ENCODE data around the gene AIFM3. TPM values are rescaled to one million over a fixed set of nuclear protein-coding genes. Genes with fewer than 3 reads are reported as not detected.
A peak's percentile ranks its signal among the peaks of the same experiment; 100 is the strongest.

The AIFM3 gene
- total RNA-seq, 2 donors from 2014 or later, result 1.8 to 2.7 TPM

DNA sequence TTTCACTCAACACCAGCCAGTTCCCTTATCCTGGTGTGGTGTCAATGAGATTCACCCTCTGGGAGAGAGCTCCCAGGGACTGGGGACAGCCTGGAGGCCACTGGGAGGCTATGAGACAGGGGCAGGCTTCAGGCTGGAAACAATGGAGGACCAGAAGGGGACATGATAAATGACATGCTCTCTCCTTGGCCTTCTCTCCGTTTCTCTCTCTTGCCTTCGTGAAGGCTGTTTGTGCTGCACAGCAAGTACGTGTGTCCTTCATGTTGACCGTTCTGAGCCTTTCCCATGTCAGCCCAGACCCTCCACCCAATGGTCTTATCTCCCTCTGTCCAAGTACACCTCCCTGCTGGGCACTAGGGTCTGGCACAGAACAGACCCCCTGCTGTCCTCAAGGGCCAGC, 13.5 kb downstream of the AIFM3 start:
- H3K4me3 Mint-ChIP-seq, result peak overlapping the region; percentile 92
- peaks cover 14% of the 10 kb centered on the region for H3K9me3 Mint-ChIP-seq
- Histone ChIP-seq H3K27ac (ENCODE audit: low read depth, low read length) (no peak overlapping the region), H3K4me3 (ENCODE audit: low read length) (no peak overlapping the region), H3K27me3 (ENCODE audit: control insufficient read depth, insufficient read depth, low read length, poor library complexity, severe bottlenecking) (peaks cover 22% of the 10 kb centered on the region), H3K36me3 (ENCODE audit: control insufficient read depth, insufficient read depth, low read length) (peaks cover 11% of the 10 kb centered on the region), H3K4me1 (ENCODE audit: control insufficient read depth, insufficient read depth, low read length) (no peaks in the 10 kb centered on the region), H3K9ac (ENCODE audit: extremely low read depth, low read length, poor library complexity, severe bottlenecking) (no peak overlapping the region), H3K9me3 (ENCODE audit: control insufficient read depth, low read length) (peaks cover 11% of the 10 kb centered on the region)
- peaks cover 4% of the 10 kb centered on the region for H3K36me3 Mint-ChIP-seq (ENCODE audit: low read depth)
- H3K27ac Mint-ChIP-seq, result no peak overlapping the region
- DNase-seq, result no peak
- WGBS, 2 experiments (ENCODE audit: insufficient coverage in 1 of 2, insufficient read length in 1 of 2), result 91 to 97% methylated on average over 4 of the region's 4 CpGs
- H3K4me1 Mint-ChIP-seq, result peaks cover 27% of the 10 kb centered on the region
- peaks cover 44% of the 10 kb centered on the region for H3K27me3 Mint-ChIP-seq (ENCODE audit: insufficient read depth)
- TF ChIP-seq CTCF (conservative IDR thresholded peaks at IDR 0.05), result no peak

DNA sequence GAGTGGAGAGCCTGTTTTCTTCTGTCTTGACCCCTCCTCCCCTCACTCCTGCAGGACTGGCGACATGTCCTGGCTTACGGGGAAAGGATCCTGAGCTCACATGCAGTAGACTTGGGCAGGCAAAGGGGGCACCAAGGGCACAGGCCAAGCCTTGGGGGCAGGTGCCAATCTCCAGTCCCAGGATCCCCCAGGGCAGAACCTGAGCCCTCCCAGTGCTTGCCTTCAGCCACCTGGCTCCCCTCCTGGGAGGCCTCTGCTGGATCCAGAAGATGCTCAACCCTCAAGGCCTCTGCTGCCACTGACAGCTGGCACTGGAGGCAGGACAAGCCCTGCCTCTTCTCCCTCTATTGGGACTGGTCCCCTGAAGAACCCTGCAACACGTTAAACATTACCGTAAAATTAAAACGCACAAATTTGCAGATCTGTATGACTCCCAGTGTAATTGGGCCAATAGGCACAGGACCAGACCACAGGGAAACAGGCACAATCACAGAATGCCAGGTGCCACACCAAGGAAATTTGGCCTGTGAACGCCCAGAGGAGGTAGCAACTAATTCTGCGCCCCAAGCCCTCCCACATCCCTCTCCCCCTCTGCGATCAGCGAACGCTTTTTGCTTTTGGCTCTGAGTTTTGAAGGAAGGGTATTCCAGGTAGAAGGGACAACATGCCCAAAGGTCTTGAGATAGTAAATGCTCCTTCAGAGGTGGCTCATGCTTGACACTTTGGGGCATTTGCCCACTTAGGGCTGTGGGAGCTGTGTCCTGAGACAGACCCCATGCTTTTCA, 14.1 kb downstream of the AIFM3 start:
- Histone ChIP-seq H3K27me3 (ENCODE audit: control insufficient read depth, insufficient read depth, low read length, poor library complexity, severe bottlenecking) (peaks cover 16% of the 10 kb centered on the region), H3K27ac (ENCODE audit: low read depth, low read length) (peak overlapping the region; percentile 76), H3K9ac (ENCODE audit: extremely low read depth, low read length, poor library complexity, severe bottlenecking) (peak overlapping the region; percentile 67), H3K4me1 (ENCODE audit: control insufficient read depth, insufficient read depth, low read length) (no peaks in the 10 kb centered on the region), H3K36me3 (ENCODE audit: control insufficient read depth, insufficient read depth, low read length) (peaks cover 16% of the 10 kb centered on the region), H3K4me3 (ENCODE audit: low read length) (peak overlapping the region; percentile 94), H3K9me3 (ENCODE audit: control insufficient read depth, low read length) (peaks cover 11% of the 10 kb centered on the region)
- Mint-ChIP-seq H3K9me3 (peaks cover 14% of the 10 kb centered on the region), H3K27me3 (ENCODE audit: insufficient read depth) (peaks cover 38% of the 10 kb centered on the region), H3K4me1 (peaks cover 27% of the 10 kb centered on the region), H3K36me3 (ENCODE audit: low read depth) (peaks cover 10% of the 10 kb centered on the region), H3K4me3 (peak overlapping the region; percentile 92), H3K27ac (peak overlapping the region; percentile 75)
- 70 to 83% methylated on average over 4 to 10 of the region's 10 CpGs for WGBS, 2 experiments (ENCODE audit: insufficient coverage in 1 of 2, insufficient read length in 1 of 2)
- no peak for TF ChIP-seq CTCF (conservative IDR thresholded peaks at IDR 0.05)
- no peak for DNase-seq

- 0% methylated on average over 57 to 87 of the region's 87 CpGs for WGBS, 2 experiments (ENCODE audit: insufficient coverage in 1 of 2, insufficient read length in 1 of 2)
- Mint-ChIP-seq H3K4me1 (peaks cover 27% of the 10 kb centered on the region), H3K27me3 (ENCODE audit: insufficient read depth) (peaks cover 30% of the 10 kb centered on the region), H3K4me3 (peak within 1 kb of the TSS; percentile 92), H3K27ac (peak within 1 kb of the TSS; percentile 75), H3K36me3 (ENCODE audit: low read depth) (peaks cover 17% of the 10 kb centered on the region), H3K9me3 (peaks cover 14% of the 10 kb centered on the region)
- Histone ChIP-seq H3K9me3 (ENCODE audit: control insufficient read depth, low read length) (peaks cover 11% of the 10 kb centered on the region), H3K27ac (ENCODE audit: low read depth, low read length) (peak within 1 kb of the TSS; percentile 76), H3K9ac (ENCODE audit: extremely low read depth, low read length, poor library complexity, severe bottlenecking) (peak within 1 kb of the TSS; percentile 81), H3K36me3 (ENCODE audit: control insufficient read depth, insufficient read depth, low read length) (peaks cover 24% of the 10 kb centered on the region), H3K4me3 (ENCODE audit: low read length) (peak within 1 kb of the TSS; percentile 94), H3K4me1 (ENCODE audit: control insufficient read depth, insufficient read depth, low read length) (no peaks in the 10 kb centered on the region), H3K27me3 (ENCODE audit: control insufficient read depth, insufficient read depth, low read length, poor library complexity, severe bottlenecking) (peaks cover 8% of the 10 kb centered on the region)
- peak; percentile 67 for TF ChIP-seq CTCF (conservative IDR thresholded peaks at IDR 0.05)
- DNase-seq, result peak; percentile 91
Observed at GRCh38 chr22:20981787-20982562, 14.9 kb downstream of the AIFM3 start, which contains the start of gene LZTR1. Gene LZTR1, plus strand, starts transcription at chr22:20982297. Its CDS starts 75 bp downstream, at chr22:20982372.

Measured in endodermal cell (in vitro differentiated cells).